Thoracic aorta (tissue), 2 donors: ENCODE measurements around the gene NSD1. TPM values are rescaled to one million over a fixed set of nuclear protein-coding genes. Genes with fewer than 3 reads are reported as not detected.
"Not testable (repeated sequence)": the region's sequence is repeated elsewhere in the genome, so short reads cannot be mapped to it uniquely, and the experiment has no call there.

Experiments used
- ATAC-seq: fragments of 150-250 bp; one replicate; pipeline ENCODE4 v1.8.0; 2017; ENCODE audit warnings: low read depth; ENCODE audit not compliant: insufficient number of reproducible peaks, low FRiP score
- DNase-seq: peaks from one replicate; pipeline ENCODE4 v3.0.0-alpha.2; 2020; ENCODE audit warnings: low spot score
- H3K27ac ChIP-seq, 2 donors: fragments of 200-600 bp; sonication (generic); 1 replicate in 1 of 2; 2 replicates in 1 of 2; pipeline ENCODE4 v1.5.1; 2016; ENCODE audit warnings: mild to moderate bottlenecking in 2 of 2, moderate library complexity in 2 of 2
- H3K27me3 ChIP-seq: fragments of 200-600 bp; sonication (generic); replicated peaks from 2 replicates; pipeline ENCODE4 v1.6.0; 2016; ENCODE audit warnings: mild to moderate bottlenecking; ENCODE audit not compliant: insufficient read depth
- H3K36me3 ChIP-seq: fragments of 200-600 bp; sonication (generic); one replicate; pipeline ENCODE4 v1.5.1; 2016
- H3K4me1 ChIP-seq, 2 donors: fragments of 200-600 bp; sonication (generic); 1 replicate in 1 of 2; 2 replicates in 1 of 2; pipeline versions ENCODE4 v1.5.1 to v1.6.0; 2016; ENCODE audit warnings: low read depth in 2 of 2, mild to moderate bottlenecking in 1 of 2; ENCODE audit not compliant: control insufficient read depth in 1 of 2
- H3K4me3 ChIP-seq: fragments of 200-600 bp; sonication (generic); 2 replicates; pipeline ENCODE4 v1.5.1; 2016; ENCODE audit warnings: mild to moderate bottlenecking
- H3K9me3 ChIP-seq: fragments of 200-600 bp; sonication (generic); 2 replicates; pipeline ENCODE4 v1.5.1; 2016
- CTCF ChIP-seq: fragments of 200-600 bp; sonication (generic); IDR thresholded peaks from one replicate; pipeline ENCODE4 v1.5.1; 2019; ENCODE audit warnings: antibody characterized with exemption
- total RNA-seq, 2 donors: library from RNA; depleted of rRNA; stranded (reverse); fragments of >200 nt; gene quantifications; one replicate each; pipeline versions ENCODE4 v1.1.0 to v1.2.3, GENCODE V29; 2016

NSD1 gene
- total RNA-seq, 2 donors from 2014 or later, result 26.1 to 70.5 TPM

GRCh38 chr5:177169271-177169670 is 35.7 kb downstream of the NSD1 start:
- DNase-seq (no peak), ATAC-seq (no peak)
- TF ChIP-seq CTCF, result no peak
- H3K36me3 ChIP-seq, result peaks cover 6% of the 10 kb centered on the region
- H3K4me1 ChIP-seq, result peaks cover 3 to 11% of the 10 kb centered on the region in 2 donors
- no peak overlapping the region for H3K27ac ChIP-seq
- no peak overlapping the region for H3K4me3 ChIP-seq
- no peaks in the 10 kb centered on the region for H3K9me3 ChIP-seq
- no peaks in the 10 kb centered on the region for H3K27me3 ChIP-seq

- ATAC-seq (no peak), DNase-seq (no peak)
- H3K27ac ChIP-seq, result peak overlapping the region in 1 of 2 donors; percentile 19
- H3K4me1 ChIP-seq, result peaks cover 3 to 11% of the 10 kb centered on the region in 2 donors
- no peak for TF ChIP-seq CTCF
- H3K4me3 ChIP-seq, result no peak overlapping the region
- H3K9me3 ChIP-seq, result no peaks in the 10 kb centered on the region
- H3K27me3 ChIP-seq, result no peaks in the 10 kb centered on the region
- no peaks in the 10 kb centered on the region for H3K36me3 ChIP-seq
Observed at GRCh38 chr5:177171961-177172360, 38.4 kb downstream of the NSD1 start.

- Histone ChIP-seq H3K4me1 (peaks cover 6 to 16% of the 10 kb centered on the region in 2 donors), H3K9me3 (no peaks in the 10 kb centered on the region), H3K4me3 (no peak overlapping the region), H3K36me3 (no peaks in the 10 kb centered on the region), H3K27me3 (no peaks in the 10 kb centered on the region), H3K27ac (no peak overlapping the region)
- no peak for ATAC-seq
- no peak for TF ChIP-seq CTCF
- DNase-seq, result no peak
Observed at GRCh38 chr5:177175336-177175735, 41.8 kb downstream of the NSD1 start.

- no peaks in the 10 kb centered on the region for H3K9me3 ChIP-seq
- no peak for TF ChIP-seq CTCF
- peaks cover 6 to 16% of the 10 kb centered on the region in 2 donors for H3K4me1 ChIP-seq
- H3K27ac ChIP-seq, result no peak overlapping the region
- no peaks in the 10 kb centered on the region for H3K27me3 ChIP-seq
- ATAC-seq (no peak), DNase-seq (no peak)
- no peaks in the 10 kb centered on the region for H3K36me3 ChIP-seq
- no peak overlapping the region for H3K4me3 ChIP-seq
Observed at GRCh38 chr5:177176175-177176711, 42.7 kb downstream of the NSD1 start.

GRCh38 chr5:177177847-177178437 is 44.4 kb downstream of the NSD1 start:
- H3K27me3 ChIP-seq, H3K4me1 ChIP-seq, DNase-seq, H3K4me3 ChIP-seq, H3K27ac ChIP-seq, H3K36me3 ChIP-seq, ATAC-seq, H3K9me3 ChIP-seq: not testable (repeated sequence)
